Tongue (tissue), 2 donors: ENCODE measurements around the gene KRT2. TPM values are rescaled to one million over a fixed set of nuclear protein-coding genes. Genes with fewer than 3 reads are reported as not detected.

ENCODE experiments used
- DNase-seq: peaks from one replicate; pipeline ENCODE4 v3.0.0-alpha.2; 2015
- total RNA-seq: library from RNA; depleted of rRNA; stranded (reverse); fragments of >200 nt; gene quantifications from one replicate; pipeline ENCODE4 v1.2.3, GENCODE V29; 2014

Gene KRT2
- total RNA-seq, 1 donor from 2014 or later, result not detected

- DNase-seq, result no peak
These were observed 11.4 kb upstream of the KRT2 start for GRCh38 chr12:52663420-52663819.

GRCh38 chr12:52662918-52663229, 10.9 kb upstream of the KRT2 start:
- no peak for DNase-seq

GRCh38 chr12:52662093-52662917, 10.3 kb upstream of the KRT2 start:
- DNase-seq, result no peak

DNA sequence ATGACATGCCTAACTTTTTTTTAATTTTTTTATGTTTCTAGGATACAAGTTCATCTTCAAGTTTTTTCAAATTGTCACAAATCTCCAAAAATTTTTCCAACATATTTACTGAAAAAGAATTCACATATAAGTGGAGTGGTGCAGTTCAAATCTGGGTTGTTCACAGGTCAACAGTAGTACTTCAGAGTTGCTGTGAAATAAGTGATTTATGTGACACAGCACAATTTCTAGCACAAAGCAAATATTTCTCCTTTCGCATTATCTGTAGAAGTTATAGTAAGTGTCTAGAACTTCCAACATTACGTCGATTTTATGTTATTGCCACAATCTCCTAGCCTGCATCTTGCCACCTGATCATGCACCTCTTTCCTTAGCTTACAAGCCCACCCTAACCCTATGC, 9.7 kb upstream of the KRT2 start:
- no peak for DNase-seq

DNA sequence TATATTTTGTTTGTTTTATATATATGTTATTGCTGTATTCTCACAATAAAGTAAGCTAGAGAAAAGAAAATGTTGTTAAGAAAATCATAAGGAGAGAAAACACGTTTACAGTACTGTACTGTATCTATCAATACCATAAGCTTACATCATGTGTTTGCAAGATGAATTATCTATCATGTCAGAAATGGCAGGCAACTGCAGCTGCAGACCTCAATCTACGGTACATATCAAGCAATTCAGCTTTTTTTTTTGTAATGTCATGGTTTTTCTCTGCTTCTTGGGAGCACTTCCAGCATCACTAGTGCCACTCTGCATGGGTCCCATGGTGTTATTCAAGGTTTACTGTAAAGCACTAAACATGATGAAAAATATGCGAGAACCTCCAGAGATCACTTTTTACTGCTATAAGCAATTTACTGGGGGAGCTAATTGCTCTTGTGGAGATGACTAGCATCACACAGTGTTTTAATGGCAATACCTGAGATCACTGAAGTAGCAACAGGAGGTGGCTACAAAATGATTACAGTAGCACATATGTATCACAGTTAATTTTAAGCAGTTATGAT, 9.0 kb upstream of the KRT2 start:
- DNase-seq, result no peak

GRCh38 chr12:52659951-52660350, 7.9 kb upstream of the KRT2 start:
- no peak for DNase-seq

- DNase-seq, result no peak
These were observed 7.4 kb upstream of the KRT2 start for GRCh38 chr12:52659395-52659794.

DNA sequence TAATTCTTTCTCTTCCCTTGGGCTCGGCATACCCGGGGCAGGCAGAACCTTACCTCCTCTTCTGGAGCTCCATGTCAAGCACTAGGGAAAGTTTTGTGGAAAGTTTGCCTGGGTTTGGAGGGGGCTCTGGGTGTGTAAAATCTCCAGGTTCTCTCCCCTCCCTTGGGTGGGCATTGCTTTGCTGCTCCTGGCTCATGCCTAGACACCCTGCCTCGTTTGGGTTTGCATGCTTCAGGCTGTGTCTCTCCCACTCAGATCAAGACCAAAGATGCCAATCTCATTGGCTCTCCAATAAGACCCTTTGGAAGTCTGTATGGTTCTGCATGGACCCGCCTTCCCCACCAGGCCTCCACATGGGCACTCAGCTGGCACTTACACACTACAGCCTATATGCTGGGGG, 6.2 kb upstream of the KRT2 start:
- DNase-seq, result no peak

DNA sequence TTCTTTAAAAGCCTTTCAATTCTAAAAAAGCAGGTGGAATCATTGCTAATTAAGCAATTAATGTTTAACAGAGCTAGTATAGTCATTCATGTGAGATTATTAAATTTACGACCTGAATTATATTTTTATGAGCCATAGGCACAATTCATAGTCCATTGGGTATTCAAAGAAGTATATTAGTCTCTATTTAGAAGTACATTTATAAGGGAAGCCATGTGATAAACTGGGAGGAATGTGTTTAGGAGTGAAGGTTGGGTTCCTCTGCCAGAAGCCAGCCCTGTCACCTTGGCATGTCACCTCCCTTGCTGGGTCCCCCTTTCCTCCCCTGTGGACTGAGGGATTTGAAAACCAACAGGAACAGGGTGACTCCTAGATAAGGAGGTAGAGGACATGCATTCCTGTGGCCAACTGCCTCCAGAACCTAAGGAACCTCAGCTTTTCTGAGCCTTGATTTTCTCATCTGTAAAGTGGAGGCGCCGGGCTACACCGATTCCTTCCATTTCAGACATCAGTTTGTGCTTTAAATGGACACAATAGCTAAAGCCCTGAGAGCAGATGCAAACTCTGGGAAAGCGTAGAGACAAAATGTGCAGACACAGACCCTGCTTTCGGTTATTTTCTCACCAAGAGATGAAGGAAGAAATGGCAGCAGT, 5.4 kb upstream of the KRT2 start:
- DNase-seq, result no peak

DNA sequence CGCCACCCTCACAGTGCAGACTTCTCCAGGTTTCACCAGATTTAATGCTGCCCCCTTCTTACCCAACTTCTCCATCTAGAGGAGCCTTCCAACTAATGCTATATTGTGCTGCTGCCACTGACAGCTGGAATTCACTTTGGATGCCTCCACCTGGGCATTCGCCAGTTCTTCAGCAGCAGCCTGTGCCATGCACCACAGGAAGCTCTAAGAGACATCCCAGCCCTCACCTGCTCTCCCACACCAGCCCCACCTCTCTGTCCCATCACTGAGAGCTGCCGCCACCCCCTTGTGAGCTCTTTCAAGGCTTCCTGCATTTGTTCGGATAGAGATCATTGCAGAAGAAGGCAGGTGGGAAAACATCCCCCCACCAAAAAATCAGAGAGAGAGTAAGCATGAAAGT, 4.6 kb upstream of the KRT2 start:
- DNase-seq, result no peak

GRCh38 chr12:52655720-52656124, 3.7 kb upstream of the KRT2 start:
- no peak for DNase-seq

DNA sequence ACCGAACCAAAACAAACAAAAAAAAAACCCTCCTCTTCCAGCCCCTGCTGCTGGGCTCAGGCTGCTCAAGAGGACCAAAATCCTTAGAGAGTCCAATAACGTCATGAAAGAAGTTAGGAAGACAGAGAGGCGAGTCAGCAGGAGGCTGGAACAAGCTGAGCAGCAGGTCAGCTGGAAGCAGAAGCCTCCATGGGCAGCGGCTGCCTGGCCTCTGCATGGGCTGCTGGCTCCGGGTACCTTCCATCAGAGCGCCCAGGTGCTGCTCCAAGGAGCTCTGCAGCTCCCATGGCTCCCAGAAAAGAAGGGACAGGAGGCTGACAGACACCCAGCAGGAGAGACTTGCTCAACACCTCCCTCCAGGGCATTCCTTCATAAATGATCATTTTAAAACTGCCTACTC, 3.2 kb upstream of the KRT2 start:
- no peak for DNase-seq

GRCh38 chr12:52650520-52651081, 1.4 kb downstream of the KRT2 start:
- DNase-seq, result no peak

DNA sequence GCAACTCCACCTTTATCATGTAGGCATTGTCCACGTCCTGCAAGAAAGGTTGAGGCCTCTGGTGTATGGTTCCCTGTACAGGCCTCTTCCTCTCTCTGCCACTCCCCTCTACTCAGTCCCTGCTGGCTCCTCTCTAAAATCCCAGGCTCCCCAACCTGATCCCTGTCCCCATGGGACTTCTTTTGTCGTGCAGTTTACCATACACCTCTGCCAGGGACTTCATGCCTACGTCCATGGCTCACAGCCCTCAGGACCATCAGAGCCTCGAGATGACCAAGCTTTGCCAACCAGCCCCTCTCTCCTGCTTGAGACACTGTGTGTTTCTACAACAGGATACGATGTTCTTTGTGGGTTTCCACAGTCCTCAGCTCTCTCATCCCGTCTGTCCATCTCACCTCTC, 2.9 kb downstream of the KRT2 start:
- DNase-seq, result no peak

DNA sequence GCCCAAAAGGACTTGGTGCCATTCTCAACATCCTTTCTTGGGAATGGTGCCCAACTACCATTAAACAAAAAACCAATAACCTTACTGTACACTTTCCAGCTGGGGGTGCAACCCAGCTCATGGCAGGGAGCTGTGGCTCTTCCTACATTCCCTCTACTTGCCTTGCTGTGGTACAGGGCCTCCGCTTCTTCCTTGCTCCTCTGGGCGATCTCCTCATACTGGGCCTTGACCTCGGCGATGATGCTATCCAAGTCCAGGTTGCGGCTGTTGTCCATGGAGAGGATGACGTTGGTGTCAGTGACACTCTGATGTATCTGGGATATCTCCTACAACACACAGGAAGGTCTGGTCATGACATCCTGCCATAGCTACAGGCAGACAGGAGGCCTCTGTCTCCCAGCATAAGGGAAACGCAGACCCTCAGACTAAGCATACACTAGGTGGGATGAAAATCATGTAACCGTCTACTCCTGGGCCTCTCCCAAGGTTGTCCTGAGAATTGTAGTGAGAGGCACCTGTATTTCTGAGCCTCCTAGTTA, 3.9 kb downstream of the KRT2 start:
- no peak for DNase-seq

DNA sequence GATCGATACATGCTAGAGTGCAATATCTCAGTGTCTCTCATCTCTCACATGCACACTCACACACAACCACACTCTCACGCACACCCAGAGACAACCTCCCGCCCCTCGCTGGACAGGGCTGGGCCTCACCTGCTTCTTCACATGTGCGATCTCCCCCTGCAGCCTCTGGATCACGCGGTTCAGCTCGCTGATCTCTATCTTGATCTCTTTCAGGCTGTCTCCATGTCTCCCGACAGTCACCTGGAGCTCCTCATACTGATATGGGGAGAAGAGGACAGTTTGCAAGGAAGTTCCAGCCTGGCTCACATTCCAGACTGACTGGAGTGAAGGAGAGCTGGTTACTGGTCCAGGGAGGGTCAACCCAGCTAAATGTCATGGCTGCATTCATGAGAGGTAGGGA, 4.4 kb downstream of the KRT2 start:
- no peak for DNase-seq

GRCh38 chr12:52646613-52647012, 5.4 kb downstream of the KRT2 start:
- DNase-seq, result no peak

DNA sequence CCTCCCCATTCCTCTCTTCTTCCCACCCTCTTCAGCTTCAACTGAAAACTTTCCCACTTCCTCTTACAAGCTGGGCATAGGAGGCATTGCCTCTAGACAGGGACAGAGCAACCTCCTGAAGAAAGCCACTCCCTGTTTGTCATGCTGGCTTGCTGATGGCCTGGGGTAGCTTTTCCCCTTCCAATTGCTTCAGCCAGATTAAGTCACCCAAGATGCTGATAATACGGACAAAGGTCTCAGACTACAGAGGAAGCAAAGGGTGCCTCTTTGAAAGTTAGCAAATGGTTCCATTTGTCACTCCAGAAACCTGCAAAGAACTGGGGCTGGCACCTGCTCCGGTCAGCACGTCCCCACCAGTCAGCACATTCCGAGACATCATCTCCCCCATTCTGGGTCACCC, 6.0 kb downstream of the KRT2 start:
- no peak for DNase-seq

DNA sequence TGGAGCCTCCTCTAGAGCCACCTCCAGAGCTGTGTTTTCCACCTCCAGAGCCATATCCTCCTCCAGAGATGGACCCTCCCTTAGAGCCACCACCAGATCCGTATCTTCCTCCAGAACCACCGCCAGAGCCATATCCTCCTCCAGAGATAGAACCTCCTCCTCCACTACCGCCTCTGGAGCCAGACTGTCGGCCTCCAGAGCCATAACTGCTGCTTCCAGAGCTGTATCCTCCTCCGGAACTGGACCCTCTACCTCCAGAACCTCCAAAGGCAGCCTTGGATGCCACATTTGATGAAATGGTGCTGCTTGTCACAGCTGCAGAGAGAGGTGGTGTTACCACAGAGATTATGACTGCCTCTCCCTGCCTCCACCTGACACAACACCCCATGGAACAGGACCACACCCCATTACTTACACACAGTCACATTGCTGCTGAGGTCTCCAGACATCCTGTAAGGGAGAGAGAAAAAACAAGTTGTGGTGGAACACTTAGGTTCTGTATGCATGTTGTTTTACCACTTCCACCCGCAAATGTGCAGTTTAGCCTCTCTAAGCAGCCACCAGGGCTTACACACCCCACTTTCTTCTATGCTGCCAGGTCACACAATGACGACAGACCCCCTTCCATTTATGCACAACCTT, 6.8 kb downstream of the KRT2 start:
- DNase-seq, result no peak

DNA sequence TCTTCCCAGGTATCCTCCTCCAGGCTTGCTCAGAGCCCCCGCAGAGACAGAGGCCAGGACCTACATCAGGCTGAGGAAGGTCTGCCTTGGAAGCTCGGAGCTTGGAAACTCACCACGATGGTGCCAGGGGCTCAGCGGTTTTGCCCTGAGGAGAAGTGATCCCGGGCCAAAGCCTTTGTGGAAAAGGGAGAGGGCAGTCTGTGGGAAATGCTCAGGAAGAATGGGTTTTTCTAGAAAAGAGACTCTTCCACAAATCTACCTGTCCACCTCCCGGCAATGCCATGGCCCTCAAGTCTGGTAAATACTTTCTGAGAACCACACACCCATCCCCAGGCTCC, 8.0 kb downstream of the KRT2 start:
- DNase-seq, result no peak

- no peak for DNase-seq
These were observed 8.6 kb downstream of the KRT2 start for GRCh38 chr12:52643233-52644077.

DNA sequence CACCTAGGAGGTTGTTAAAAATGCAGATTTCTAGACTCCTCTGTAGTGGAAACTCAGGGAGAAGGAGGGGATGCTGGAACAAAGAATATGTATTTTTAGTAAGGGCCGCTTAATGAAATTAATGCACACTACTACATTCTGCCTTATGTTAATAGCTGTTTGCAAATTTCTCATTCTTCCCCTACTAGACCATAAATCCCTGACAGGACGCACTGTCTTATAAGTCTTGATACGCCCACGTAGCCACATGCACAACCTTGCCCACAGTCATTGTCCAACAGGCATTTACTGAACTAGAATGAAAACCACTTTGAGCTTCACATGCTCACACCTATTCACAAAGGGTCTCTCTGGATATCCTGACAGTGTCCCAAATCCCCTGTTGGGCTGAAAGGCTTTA, 10.5 kb downstream of the KRT2 start:
- no peak for DNase-seq
